GM03348 (cell line): ENCODE measurements around the gene GID4.

Source experiments
- DNase-seq: peaks from one replicate; pipeline ENCODE4 v3.0.0; 2012; ENCODE audit warnings: low spot score

Gene GID4

GRCh38 chr17:18101828-18102227, 62.6 kb downstream of the GID4 start:
- DNase-seq, result no peak

GRCh38 chr17:18102640-18103039, 63.4 kb downstream of the GID4 start:
- no peak for DNase-seq

GRCh38 chr17:18105027-18105426, 65.8 kb downstream of the GID4 start:
- no peak for DNase-seq

GRCh38 chr17:18105595-18105994, 66.4 kb downstream of the GID4 start:
- no peak for DNase-seq

GRCh38 chr17:18106211-18106610, 67.0 kb downstream of the GID4 start:
- DNase-seq, result no peak

- no peak for DNase-seq
These were observed 68.0 kb downstream of the GID4 start for GRCh38 chr17:18107061-18107790.

- DNase-seq, result no peak
These were observed 68.8 kb downstream of the GID4 start for GRCh38 chr17:18107971-18108370.

- no peak for DNase-seq
These were observed 69.4 kb downstream of the GID4 start, which contains the start of gene MYO15A for GRCh38 chr17:18108401-18109312. TSS of gene MYO15A (plus strand) at chr17:18108756. CDS start at chr17:18118801, 10,045 bp downstream.

GRCh38 chr17:18109935-18110485, 70.8 kb downstream of the GID4 start:
- DNase-seq, result no peak

GRCh38 chr17:18110636-18111145, 71.5 kb downstream of the GID4 start:
- DNase-seq, result no peak

GRCh38 chr17:18111330-18111971, 72.2 kb downstream of the GID4 start:
- no peak for DNase-seq

- no peak for DNase-seq
These were observed 76.3 kb downstream of the GID4 start for GRCh38 chr17:18115517-18115916.

- DNase-seq, result no peak
These were observed 76.9 kb downstream of the GID4 start for GRCh38 chr17:18116078-18116477.

- no peak for DNase-seq
These were observed 78.3 kb downstream of the GID4 start for GRCh38 chr17:18117533-18117932.
